ENCODE results near the gene SETBP1.

Gene SETBP1

DNA sequence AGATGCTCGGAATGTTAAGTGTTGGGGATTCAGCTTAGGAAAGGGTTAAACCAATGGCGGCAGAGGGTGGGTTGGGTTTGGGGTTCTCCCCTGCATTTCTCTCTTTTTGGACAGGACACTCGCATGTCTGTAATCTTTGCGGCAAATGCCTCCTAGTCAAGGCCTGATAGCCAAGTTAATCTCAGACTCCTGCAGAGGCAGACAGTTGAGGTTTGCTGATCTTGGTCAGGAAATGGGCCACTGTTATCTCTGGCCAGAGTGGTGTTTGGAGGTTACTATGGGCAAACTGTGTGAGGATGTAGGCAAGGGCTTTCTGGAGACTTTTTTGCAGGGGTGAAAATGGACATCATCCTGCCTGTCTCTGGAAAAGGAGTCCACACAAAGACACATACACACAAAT is 188.8 kb downstream of the SETBP1 start:
- no peaks in the 10 kb centered on the region for H3K36me3 ChIP-seq (replicated peaks)
- no peak overlapping the region for H3K27ac ChIP-seq
- in situ Hi-C loops (cut with HindIII; ENCODE audit: low pct_ligation_motif_present, low sequenced_read_pairs): no loop called here
- no peaks in the 10 kb centered on the region for H3K27me3 ChIP-seq (replicated peaks)
- TF ChIP-seq CTCF (IDR thresholded peaks at IDR 0.05; ENCODE audit: low read depth, low read length, missing control alignments): no peak
- peak; percentile 1 for DNase-seq
- H3K4me3 ChIP-seq (ENCODE audit: low read depth, low read length): no peak overlapping the region

DNA sequence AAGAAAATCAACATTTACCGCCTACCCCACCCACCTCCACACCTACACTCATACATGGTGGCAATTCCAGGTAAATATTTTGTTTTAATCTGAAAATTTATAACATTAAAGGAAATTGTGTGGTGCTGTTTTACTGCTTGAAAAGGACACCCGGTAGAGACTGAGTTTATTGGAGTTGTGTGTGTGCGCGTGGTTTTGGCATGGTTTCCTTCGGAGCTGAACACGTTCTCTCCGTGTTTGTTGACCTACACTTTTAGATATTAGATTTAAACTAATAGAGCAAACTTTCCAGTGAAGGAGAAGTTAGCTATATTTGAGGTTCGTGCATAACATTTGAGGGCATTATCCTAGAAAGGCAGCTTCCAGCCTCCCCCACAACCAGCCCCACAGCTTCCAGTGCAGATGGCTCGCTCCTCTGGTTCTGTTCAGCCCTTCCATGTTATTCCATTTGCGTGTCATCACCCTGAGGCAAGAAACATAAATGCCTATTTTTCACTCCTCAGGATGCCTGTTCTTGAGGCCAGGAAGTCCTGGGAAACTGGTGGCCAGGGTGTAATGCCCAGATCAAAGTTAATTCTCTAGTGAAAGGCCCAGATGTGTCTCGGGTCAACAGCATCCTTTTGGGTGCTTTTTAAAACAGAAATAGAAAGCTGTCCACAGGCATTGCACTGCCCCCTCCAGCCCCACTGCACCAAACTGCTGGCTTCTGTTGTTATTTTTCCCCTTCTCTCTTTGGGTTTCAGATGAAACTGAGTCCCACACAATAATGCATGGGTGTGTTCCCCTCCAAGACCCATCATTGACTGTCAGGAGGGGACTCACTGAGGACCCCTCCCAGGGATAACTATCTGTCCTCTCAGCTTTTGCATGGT is 190.2 kb downstream of the SETBP1 start:
- in situ Hi-C loops (cut with HindIII; ENCODE audit: low pct_ligation_motif_present, low sequenced_read_pairs): no loop called here
- Histone ChIP-seq H3K4me3 (ENCODE audit: low read depth, low read length) (no peak overlapping the region), H3K36me3 (replicated peaks) (no peaks in the 10 kb centered on the region), H3K27ac (no peak overlapping the region), H3K27me3 (replicated peaks) (no peaks in the 10 kb centered on the region)
- DNase-seq: no peak
- TF ChIP-seq CTCF (IDR thresholded peaks at IDR 0.05; ENCODE audit: low read depth, low read length, missing control alignments): no peak

- Histone ChIP-seq H3K4me3 (ENCODE audit: low read depth, low read length) (no peak overlapping the region), H3K27ac (no peak overlapping the region), H3K27me3 (replicated peaks) (no peaks in the 10 kb centered on the region), H3K36me3 (replicated peaks) (no peaks in the 10 kb centered on the region)
- in situ Hi-C loops (cut with HindIII; ENCODE audit: low pct_ligation_motif_present, low sequenced_read_pairs): no loop called here
- DNase-seq: no peak
- TF ChIP-seq CTCF (IDR thresholded peaks at IDR 0.05; ENCODE audit: low read depth, low read length, missing control alignments): no peak
Measured at GRCh38 chr18:44871771-44872170, 191.1 kb downstream of the SETBP1 start.

GRCh38 chr18:44876024-44876423 is 195.3 kb downstream of the SETBP1 start:
- no peak for TF ChIP-seq CTCF (IDR thresholded peaks at IDR 0.05; ENCODE audit: low read depth, low read length, missing control alignments)
- Histone ChIP-seq H3K4me3 (ENCODE audit: low read depth, low read length) (no peak overlapping the region), H3K27me3 (replicated peaks) (no peaks in the 10 kb centered on the region), H3K36me3 (replicated peaks) (no peaks in the 10 kb centered on the region), H3K27ac (no peak overlapping the region)
- in situ Hi-C loops (cut with HindIII; ENCODE audit: low pct_ligation_motif_present, low sequenced_read_pairs): no loop called here
- DNase-seq: no peak

DNA sequence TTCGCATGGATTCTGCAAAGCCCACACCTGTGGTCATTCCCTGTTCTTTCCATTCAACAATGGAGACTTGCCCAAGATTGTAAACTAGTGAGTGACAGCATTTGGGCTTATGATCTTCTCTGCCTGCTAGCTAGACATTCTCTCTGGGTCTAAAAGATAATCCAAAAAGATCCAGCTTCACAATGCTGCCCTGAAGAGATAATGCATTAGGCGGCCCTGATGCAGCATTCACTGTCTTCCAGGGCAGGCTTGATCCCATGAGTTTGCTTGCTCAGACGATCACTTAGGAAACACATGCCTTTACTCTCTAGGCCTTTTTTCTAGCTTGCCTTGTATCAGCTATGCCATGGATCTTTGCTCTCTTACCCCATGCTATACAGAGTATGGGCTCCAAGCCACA is 196.1 kb downstream of the SETBP1 start:
- no peaks in the 10 kb centered on the region for H3K36me3 ChIP-seq (replicated peaks)
- no peak overlapping the region for H3K27ac ChIP-seq
- no peak for DNase-seq
- TF ChIP-seq CTCF (IDR thresholded peaks at IDR 0.05; ENCODE audit: low read depth, low read length, missing control alignments): no peak
- no peaks in the 10 kb centered on the region for H3K27me3 ChIP-seq (replicated peaks)
- H3K4me3 ChIP-seq (ENCODE audit: low read depth, low read length): no peak overlapping the region
- in situ Hi-C loops (cut with HindIII; ENCODE audit: low pct_ligation_motif_present, low sequenced_read_pairs): no loop called here

DNA sequence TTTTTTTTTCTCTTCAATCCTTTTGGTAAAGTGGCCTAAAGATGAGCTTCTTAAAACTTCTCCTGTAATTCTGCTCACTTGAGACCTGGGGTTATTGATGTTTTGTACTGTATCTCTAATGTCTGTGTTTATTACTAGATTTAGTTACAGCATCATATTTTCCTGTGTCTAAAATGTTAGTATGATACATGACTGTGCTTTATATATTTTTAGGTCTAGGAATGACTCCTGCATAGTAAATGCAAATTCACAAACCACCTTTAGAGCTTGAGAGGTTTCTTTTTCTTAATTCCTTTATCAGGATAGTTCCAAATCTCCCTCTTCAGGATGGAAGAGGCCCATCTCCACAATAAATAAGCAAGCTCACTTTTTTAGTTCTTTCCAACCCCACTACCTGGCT is 197.6 kb downstream of the SETBP1 start:
- DNase-seq: no peak
- in situ Hi-C loops (cut with HindIII; ENCODE audit: low pct_ligation_motif_present, low sequenced_read_pairs): no loop called here
- H3K36me3 ChIP-seq (replicated peaks): no peaks in the 10 kb centered on the region
- no peaks in the 10 kb centered on the region for H3K27me3 ChIP-seq (replicated peaks)
- no peak for TF ChIP-seq CTCF (IDR thresholded peaks at IDR 0.05; ENCODE audit: low read depth, low read length, missing control alignments)
- no peak overlapping the region for H3K4me3 ChIP-seq (ENCODE audit: low read depth, low read length)
- no peak overlapping the region for H3K27ac ChIP-seq
